Measurements from ENCODE around the gene DTNBP1.

The DTNBP1 gene

GRCh38 chr6:15508441-15508871 is 154.4 kb downstream of the DTNBP1 start:
- Histone ChIP-seq H3K4me1 (ENCODE audit: control insufficient read depth, insufficient read depth, low read length) (peaks cover 18% of the 10 kb centered on the region), H3K4me3 (ENCODE audit: low read depth, low read length) (no peak overlapping the region), H3K27ac (ENCODE audit: extremely low read depth, low read depth, low read length) (no peak overlapping the region), H3K9me3 (ENCODE audit: control insufficient read depth, insufficient read depth, low read depth, low read length) (no peaks in the 10 kb centered on the region), H3K36me3 (ENCODE audit: control insufficient read depth in 2 of 2, insufficient read depth in 1 of 2, low read length in 2 of 2) (peaks cover 0 to 93% of the 10 kb centered on the region in 2 experiments; a peak in 2 of 3 replicates)
- POLR2A ChIA-PET, result no interaction called here
- CTCF ChIA-PET, result no interaction called here
- TF ChIP-seq, protein P1, sequence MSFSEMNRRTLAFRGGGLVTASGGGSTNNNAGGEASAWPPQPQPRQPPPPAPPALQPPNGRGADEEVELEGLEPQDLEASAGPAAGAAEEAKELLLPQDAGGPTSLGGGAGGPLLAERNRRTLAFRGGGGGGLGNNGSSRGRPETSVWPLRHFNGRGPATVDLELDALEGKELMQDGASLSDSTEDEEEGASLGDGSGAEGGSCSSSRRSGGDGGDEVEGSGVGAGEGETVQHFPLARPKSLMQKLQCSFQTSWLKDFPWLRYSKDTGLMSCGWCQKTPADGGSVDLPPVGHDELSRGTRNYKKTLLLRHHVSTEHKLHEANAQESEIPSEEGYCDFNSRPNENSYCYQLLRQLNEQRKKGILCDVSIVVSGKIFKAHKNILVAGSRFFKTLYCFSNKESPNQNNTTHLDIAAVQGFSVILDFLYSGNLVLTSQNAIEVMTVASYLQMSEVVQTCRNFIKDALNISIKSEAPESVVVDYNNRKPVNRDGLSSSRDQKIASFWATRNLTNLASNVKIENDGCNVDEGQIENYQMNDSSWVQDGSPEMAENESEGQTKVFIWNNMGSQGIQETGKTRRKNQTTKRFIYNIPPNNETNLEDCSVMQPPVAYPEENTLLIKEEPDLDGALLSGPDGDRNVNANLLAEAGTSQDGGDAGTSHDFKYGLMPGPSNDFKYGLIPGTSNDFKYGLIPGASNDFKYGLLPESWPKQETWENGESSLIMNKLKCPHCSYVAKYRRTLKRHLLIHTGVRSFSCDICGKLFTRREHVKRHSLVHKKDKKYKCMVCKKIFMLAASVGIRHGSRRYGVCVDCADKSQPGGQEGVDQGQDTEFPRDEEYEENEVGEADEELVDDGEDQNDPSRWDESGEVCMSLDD (tag by site-specific recombination; IDR thresholded peaks at IDR 0.05), result no peak
- TF ChIP-seq ZNF175 (tag by site-specific recombination; IDR thresholded peaks at IDR 0.05) (no peak), ZNF621 (tag by site-specific recombination; IDR thresholded peaks at IDR 0.05) (no peak), ZBTB7A (tag by site-specific recombination; IDR thresholded peaks at IDR 0.05; ENCODE audit: low read depth) (no peak), ZNF394 (tag by site-specific recombination; IDR thresholded peaks at IDR 0.05; ENCODE audit: borderline replicate concordance) (no peak), ZNF140 (tag by site-specific recombination; IDR thresholded peaks at IDR 0.05) (no peak), GFI1B (tag by site-specific recombination; IDR thresholded peaks at IDR 0.05) (no peak), ZEB2 (tag by site-specific recombination; IDR thresholded peaks at IDR 0.05) (no peak), ZNF658 (tag by site-specific recombination; IDR thresholded peaks at IDR 0.05) (no peak), BCL11A (tag by site-specific recombination; IDR thresholded peaks at IDR 0.05; ENCODE audit: low read depth) (no peak), ZXDB (tag by site-specific recombination; IDR thresholded peaks at IDR 0.05) (no peak), ZNF501 (tag by site-specific recombination; IDR thresholded peaks at IDR 0.05) (no peak), ZNF335 (tag by site-specific recombination; conservative IDR thresholded peaks at IDR 0.05) (no peak), SCRT1 (tag by site-specific recombination; IDR thresholded peaks at IDR 0.05; ENCODE audit: borderline replicate concordance) (no peak), MEIS1 (CRISPR knock-in tag; IDR thresholded peaks at IDR 0.05; ENCODE audit: borderline replicate concordance) (no peak), ZNF138 (tag by site-specific recombination; IDR thresholded peaks at IDR 0.05; ENCODE audit: borderline replicate concordance) (no peak)
- TF ChIP-seq, protein P2, sequence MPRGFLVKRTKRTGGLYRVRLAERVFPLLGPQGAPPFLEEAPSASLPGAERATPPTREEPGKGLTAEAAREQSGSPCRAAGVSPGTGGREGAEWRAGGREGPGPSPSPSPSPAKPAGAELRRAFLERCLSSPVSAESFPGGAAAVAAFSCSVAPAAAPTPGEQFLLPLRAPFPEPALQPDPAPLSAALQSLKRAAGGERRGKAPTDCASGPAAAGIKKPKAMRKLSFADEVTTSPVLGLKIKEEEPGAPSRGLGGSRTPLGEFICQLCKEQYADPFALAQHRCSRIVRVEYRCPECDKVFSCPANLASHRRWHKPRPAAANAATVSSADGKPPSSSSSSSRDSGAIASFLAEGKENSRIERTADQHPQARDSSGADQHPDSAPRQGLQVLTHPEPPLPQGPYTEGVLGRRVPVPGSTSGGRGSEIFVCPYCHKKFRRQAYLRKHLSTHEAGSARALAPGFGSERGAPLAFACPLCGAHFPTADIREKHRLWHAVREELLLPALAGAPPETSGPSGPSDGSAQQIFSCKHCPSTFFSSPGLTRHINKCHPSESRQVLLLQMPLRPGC (tag by site-specific recombination; IDR thresholded peaks at IDR 0.05), result no peak
- TF ChIP-seq, protein P3, sequence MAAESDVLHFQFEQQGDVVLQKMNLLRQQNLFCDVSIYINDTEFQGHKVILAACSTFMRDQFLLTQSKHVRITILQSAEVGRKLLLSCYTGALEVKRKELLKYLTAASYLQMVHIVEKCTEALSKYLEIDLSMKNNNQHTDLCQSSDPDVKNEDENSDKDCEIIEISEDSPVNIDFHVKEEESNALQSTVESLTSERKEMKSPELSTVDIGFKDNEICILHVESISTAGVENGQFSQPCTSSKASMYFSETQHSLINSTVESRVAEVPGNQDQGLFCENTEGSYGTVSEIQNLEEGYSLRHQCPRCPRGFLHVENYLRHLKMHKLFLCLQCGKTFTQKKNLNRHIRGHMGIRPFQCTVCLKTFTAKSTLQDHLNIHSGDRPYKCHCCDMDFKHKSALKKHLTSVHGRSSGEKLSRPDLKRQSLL (tag by site-specific recombination; IDR thresholded peaks at IDR 0.05), result no peak

DNA sequence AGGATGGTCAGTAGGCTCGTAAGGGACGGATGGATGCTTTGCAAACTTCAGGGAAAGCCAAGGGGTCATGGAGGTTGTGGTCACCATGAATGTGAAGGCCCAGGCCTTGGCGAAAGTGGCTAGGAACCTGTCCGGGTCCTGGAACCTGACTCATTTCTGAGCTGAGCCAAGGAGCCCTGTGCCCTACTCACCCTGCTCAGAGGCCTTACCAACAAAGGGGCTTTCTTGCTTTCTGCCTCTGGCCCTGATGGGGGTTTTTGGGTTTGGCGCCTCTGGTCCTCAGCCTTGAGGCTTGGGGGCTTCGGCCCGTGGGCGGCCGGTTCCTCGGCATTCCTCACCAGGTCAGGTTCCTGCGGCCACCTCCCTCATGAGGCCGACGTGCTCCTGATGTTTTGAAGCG is 155.1 kb downstream of the DTNBP1 start:
- Histone ChIP-seq H3K36me3 (ENCODE audit: control insufficient read depth in 2 of 2, insufficient read depth in 1 of 2, low read length in 2 of 2) (peaks cover 0 to 91% of the 10 kb centered on the region in 2 experiments; a peak in 2 of 3 replicates), H3K27ac (ENCODE audit: extremely low read depth, low read depth, low read length) (no peak overlapping the region), H3K4me1 (ENCODE audit: control insufficient read depth, insufficient read depth, low read length) (peaks cover 18% of the 10 kb centered on the region), H3K4me3 (ENCODE audit: low read depth, low read length) (no peak overlapping the region), H3K9me3 (ENCODE audit: control insufficient read depth, insufficient read depth, low read depth, low read length) (no peaks in the 10 kb centered on the region)
- CTCF ChIA-PET, result interaction anchor here (0.6 kb wide), 1 partner anchor 65 kb away, joined by 3 read pairs; no protein-coding TSS in a partner anchor
- POLR2A ChIA-PET, result no interaction called here
- TF ChIP-seq ZNF610 (tag by site-specific recombination; IDR thresholded peaks at IDR 0.05; ENCODE audit: borderline replicate concordance) (no peak), ZBTB11 (tag by site-specific recombination; conservative IDR thresholded peaks at IDR 0.05; ENCODE audit: low read depth) (no peak), SALL2 (tag by site-specific recombination; IDR thresholded peaks at IDR 0.05; ENCODE audit: borderline replicate concordance) (no peak), ZSCAN30 (tag by site-specific recombination; IDR thresholded peaks at IDR 0.05) (no peak), ZEB2 (tag by site-specific recombination; IDR thresholded peaks at IDR 0.05) (no peak)
- TF ChIP-seq, protein P4, sequence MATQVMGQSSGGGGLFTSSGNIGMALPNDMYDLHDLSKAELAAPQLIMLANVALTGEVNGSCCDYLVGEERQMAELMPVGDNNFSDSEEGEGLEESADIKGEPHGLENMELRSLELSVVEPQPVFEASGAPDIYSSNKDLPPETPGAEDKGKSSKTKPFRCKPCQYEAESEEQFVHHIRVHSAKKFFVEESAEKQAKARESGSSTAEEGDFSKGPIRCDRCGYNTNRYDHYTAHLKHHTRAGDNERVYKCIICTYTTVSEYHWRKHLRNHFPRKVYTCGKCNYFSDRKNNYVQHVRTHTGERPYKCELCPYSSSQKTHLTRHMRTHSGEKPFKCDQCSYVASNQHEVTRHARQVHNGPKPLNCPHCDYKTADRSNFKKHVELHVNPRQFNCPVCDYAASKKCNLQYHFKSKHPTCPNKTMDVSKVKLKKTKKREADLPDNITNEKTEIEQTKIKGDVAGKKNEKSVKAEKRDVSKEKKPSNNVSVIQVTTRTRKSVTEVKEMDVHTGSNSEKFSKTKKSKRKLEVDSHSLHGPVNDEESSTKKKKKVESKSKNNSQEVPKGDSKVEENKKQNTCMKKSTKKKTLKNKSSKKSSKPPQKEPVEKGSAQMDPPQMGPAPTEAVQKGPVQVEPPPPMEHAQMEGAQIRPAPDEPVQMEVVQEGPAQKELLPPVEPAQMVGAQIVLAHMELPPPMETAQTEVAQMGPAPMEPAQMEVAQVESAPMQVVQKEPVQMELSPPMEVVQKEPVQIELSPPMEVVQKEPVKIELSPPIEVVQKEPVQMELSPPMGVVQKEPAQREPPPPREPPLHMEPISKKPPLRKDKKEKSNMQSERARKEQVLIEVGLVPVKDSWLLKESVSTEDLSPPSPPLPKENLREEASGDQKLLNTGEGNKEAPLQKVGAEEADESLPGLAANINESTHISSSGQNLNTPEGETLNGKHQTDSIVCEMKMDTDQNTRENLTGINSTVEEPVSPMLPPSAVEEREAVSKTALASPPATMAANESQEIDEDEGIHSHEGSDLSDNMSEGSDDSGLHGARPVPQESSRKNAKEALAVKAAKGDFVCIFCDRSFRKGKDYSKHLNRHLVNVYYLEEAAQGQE (tag by site-specific recombination; IDR thresholded peaks at IDR 0.05), result no peak

Data from HEK293 (cell line).